Measurements from ENCODE around the gene RHBDF1.

Gene RHBDF1

DNA sequence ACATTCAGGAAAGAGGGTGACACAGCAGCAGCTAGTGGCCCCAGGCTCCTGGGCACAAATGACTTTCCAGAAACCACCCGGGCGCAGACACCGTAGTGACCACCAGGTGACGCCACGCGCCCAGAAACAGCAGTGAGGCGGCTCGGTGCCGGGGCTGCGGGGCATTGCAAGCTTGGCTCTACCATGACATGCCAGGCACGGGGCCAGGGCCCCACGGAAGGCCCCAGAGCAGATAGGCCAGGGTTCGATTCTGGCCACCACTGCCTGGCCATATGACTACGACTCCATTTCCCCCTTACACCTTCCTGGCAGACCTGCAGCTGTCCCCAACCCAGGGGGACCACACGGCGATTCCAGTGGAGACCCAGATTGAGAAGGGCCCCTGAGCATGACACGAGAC, 6.7 kb downstream of the RHBDF1 start:
- no peak overlapping the region for H3K4me3 ChIP-seq (ENCODE audit: low read length)
- peak; percentile 80 for DNase-seq (ENCODE audit: low read depth)
- TF ChIP-seq, protein P1, sequence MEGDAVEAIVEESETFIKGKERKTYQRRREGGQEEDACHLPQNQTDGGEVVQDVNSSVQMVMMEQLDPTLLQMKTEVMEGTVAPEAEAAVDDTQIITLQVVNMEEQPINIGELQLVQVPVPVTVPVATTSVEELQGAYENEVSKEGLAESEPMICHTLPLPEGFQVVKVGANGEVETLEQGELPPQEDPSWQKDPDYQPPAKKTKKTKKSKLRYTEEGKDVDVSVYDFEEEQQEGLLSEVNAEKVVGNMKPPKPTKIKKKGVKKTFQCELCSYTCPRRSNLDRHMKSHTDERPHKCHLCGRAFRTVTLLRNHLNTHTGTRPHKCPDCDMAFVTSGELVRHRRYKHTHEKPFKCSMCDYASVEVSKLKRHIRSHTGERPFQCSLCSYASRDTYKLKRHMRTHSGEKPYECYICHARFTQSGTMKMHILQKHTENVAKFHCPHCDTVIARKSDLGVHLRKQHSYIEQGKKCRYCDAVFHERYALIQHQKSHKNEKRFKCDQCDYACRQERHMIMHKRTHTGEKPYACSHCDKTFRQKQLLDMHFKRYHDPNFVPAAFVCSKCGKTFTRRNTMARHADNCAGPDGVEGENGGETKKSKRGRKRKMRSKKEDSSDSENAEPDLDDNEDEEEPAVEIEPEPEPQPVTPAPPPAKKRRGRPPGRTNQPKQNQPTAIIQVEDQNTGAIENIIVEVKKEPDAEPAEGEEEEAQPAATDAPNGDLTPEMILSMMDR (IDR thresholded peaks at IDR 0.05; ENCODE audit: insufficient read depth, low read depth, low read length, missing control alignments): peak; percentile 86

DNA sequence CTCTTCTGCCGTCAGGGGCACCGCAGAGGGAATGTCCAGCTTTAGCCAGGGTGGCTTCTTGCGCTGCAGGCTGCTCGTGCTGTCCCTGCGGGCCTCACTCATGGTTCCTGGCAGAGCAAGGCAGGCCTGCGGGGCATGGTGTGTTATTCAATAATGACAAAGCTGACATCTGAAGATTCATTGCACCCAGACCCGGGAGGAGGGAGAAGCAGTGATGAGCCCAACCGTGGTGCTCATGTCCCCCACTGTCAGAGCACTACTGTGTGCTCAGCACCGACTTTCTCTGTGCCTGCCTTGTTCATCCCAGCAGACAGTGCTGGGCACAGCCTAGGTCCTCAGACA, 7.5 kb downstream of the RHBDF1 start:
- no peak for DNase-seq (ENCODE audit: low read depth)
- H3K4me3 ChIP-seq (ENCODE audit: low read length): no peak overlapping the region
- TF ChIP-seq, protein P1 (IDR thresholded peaks at IDR 0.05; ENCODE audit: insufficient read depth, low read depth, low read length, missing control alignments): no peak

DNA sequence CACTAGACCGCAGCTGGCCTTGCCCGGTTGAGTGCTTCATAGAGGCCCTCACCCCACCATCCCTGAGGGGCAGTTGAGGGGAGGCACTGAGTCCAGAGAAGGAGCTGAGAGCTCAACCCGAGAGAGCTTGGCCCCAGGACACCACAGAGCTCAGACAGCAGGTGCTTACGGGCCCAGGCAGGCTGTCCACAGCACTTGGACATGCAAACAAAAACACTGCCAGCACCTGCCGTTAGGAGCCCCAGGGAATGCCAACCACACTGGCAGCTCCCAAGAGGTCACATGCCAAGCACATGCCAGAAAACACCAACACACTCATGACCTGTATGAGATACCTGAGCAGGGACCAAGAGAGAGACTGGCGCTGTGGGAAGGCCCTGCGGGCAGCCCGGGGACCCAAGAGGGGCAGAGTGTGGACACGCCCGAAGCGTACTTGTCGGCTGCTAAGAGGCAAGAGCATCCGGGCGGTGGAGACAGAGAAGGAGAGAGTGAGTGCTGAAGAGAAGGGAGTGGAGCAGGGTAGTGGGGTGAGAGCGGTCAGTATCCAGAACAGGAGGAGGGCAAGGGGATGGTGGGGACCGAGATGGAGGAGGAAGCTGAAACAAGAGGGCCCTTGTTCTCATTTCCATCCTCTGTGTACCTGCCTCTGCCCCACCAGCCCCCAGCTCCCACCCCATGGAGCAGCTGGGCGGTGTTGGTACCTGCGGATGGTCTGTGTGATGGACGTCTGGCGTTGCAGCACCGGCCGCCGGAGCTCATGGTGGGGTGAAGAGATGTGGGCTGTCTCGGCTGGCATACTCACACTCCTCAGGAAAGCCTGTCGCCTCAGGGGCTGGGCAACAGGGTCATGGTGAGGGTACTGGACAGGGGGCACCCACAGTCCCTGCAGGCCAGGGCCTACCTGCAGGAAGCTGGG, 8.2 kb downstream of the RHBDF1 start:
- H3K4me3 ChIP-seq (ENCODE audit: low read length): no peak overlapping the region
- TF ChIP-seq, protein P1 (IDR thresholded peaks at IDR 0.05; ENCODE audit: insufficient read depth, low read depth, low read length, missing control alignments): no peak
- DNase-seq (ENCODE audit: low read depth): no peak

DNA sequence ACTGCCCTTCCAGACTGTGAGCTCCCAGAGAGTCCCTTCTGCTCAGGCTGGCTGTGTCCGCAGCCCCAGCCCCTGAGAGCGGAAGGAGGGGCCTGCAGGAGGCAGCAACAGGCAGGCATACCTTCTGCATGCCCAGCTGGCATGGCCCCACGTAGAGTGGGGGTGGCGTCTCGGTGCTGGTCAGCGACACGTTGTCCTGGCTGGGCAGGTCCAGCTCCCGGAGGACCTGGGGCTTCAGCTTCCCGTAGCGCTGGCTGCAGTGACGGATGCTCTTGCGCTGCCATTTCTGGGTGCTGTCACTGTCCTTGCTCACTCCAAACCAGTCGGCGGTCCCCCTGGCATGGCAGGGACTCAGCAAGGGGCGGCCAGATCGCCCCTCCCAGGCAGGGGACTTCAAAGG, 9.0 kb downstream of the RHBDF1 start:
- H3K4me3 ChIP-seq (ENCODE audit: low read length): no peak overlapping the region
- TF ChIP-seq, protein P1 (IDR thresholded peaks at IDR 0.05; ENCODE audit: insufficient read depth, low read depth, low read length, missing control alignments): no peak
- DNase-seq (ENCODE audit: low read depth): no peak

DNA sequence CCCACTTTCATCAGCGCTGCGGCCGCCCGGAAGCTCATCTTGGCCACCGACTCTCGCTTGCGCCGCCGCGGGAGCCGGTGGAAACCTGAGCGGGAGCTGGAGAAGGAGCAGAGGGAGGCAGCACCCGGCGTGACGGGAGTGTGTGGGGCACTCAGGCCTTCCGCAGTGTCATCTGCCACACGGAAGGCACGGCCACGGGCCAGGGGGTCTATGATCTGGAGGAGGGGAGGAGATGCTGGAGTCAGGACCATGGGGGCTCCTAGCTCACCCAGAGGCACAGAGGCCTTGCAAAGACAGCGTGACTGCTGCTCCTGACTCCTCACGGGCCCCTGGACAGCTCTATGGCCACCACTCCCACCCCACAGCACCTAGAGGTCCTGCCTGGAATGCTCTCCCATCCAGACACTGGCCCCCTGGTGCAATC, 9.5 kb downstream of the RHBDF1 start:
- H3K4me3 ChIP-seq (ENCODE audit: low read length): no peak overlapping the region
- TF ChIP-seq, protein P1 (IDR thresholded peaks at IDR 0.05; ENCODE audit: insufficient read depth, low read depth, low read length, missing control alignments): no peak
- no peak for DNase-seq (ENCODE audit: low read depth)

DNA sequence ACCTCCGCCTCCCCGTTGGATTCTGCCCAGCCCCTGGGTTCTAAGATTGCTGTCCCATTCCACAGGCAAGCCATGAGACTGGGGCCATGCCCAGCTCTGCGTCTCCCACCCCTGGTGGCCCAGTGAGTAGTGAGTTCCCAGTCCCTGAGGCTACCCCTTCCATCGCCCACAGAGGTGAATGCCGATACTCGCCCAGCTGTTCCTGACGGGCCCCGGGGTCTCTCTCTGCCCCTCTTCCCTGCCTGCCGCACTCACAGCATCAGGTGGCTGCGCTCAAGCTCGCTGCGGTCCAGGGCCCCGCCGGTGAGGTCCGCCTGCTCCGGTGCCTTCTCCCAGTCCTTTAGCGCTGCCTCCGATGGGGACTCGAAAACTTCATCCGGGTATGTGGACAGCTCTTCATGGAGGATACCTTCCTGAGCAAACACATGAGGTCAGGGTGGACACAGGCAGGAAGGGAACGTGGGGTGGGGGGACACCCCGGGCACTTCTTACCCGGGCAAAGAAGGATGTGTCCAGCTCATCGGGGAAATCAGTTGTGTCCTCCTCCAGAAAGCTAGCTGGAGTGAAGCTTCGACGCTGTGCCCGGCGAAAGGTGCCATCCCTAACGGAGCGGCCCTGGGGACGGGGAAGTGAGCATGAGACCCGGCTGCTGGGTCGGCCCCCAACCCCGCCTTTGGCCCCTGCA, 10.0 kb downstream of the RHBDF1 start:
- no peak overlapping the region for H3K4me3 ChIP-seq (ENCODE audit: low read length)
- DNase-seq (ENCODE audit: low read depth): no peak
- TF ChIP-seq, protein P1 (IDR thresholded peaks at IDR 0.05; ENCODE audit: insufficient read depth, low read depth, low read length, missing control alignments): no peak
